HG03175 (cell line): ENCODE data around the gene THPO.
A peak's percentile ranks its signal among the peaks of the same experiment; 100 is the strongest.

ENCODE experiments used
- ATAC-seq: cut with Tn5 transposase; IDR thresholded peaks from one replicate; pipeline ENCODE4 v1.9.1; 2021; ENCODE audit warnings: mild to moderate bottlenecking, moderate library complexity; ENCODE audit not compliant: unreplicated experiment

THPO gene

DNA sequence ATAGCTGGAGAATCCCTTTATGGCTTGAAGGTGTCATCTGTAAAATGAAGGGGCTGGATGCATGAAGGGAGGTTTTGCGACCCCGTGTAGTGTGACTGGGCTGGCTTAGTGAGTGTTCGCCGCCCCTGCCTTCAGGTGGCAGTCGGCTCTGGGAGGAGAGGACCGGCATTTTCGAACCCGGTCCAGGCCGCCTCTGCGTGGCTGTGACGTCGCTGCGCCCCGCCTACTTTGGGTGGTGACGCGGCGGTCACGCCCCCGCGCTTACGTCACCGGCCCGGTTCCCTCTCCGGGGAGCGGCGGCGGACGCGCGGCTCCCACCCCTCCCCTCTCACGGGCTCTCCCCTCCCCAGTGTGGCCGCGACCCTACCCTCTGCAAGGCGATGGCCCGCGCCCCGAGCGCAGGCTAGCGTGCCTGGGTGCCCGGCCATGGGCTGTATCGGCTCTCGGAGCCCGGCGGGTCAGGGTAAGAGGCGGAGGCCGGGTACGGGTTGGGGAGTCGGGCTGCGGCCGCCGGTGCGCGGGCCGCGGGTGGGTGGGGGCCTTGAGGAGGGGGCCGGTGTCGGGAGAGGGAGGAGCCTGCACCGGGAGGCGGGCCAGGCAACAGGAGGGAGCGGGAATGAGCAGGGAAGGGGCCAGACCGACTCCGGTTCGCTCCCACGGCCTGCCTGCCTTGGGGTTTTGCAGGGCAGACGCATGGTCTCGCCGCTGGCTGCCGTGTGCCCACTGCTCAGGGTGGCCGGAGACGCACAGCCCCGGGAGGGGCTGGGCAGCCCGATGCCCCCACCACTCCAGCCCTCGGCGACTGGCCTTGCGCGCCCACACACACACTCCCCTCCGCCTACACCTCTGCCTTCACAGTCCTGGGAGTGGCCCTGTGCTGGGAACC, 42.1 kb downstream of the THPO start:
- ATAC-seq: peak; percentile 79

DNA sequence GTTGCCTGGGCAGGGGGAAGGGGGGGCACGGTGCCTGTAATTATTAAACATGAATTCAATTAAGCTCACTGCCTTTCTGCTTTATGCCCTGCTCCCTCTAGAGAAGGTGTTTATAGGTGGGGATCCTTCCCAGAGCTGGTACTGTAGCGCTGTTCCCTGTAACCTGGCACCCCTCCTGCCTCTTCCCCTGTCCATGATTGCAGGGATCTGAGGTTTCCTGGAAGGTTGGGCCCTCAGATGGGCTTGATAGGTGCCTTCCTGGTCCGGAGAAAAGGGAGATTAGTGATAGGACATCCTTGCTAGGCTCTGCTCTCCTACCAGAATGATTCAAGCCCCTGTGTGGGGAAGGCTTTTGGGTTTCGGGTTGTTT, 42.7 kb downstream of the THPO start:
- no peak for ATAC-seq

DNA sequence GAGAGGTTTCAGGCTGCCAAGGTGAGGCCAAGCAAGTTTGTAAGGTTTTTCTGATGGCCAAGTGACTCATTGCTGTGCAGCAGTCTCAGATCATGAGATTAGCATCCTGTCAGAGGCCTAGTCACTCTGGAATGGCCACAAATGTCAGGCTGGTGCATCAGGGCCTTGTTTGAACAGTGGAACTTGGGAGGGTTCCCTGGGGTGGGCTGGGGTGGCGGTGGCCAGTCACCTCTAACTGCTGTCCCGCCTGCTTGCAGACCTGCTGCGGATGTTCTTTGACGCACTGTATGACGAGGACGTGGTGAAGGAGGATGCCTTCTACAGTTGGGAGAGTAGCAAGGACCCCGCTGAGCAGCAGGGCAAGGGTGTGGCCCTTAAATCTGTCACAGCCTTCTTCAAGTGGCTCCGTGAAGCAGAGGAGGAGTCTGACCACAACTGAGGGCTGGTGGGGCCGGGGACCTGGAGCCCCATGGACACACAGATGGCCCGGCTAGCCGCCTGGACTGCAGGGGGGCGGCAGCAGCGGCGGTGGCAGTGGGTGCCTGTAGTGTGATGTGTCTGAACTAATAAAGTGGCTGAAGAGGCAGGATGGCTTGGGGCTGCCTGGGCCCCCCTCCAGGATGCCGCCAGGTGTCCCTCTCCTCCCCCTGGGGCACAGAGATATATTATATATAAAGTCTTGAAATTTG, 43.4 kb downstream of the THPO start:
- ATAC-seq: no peak

DNA sequence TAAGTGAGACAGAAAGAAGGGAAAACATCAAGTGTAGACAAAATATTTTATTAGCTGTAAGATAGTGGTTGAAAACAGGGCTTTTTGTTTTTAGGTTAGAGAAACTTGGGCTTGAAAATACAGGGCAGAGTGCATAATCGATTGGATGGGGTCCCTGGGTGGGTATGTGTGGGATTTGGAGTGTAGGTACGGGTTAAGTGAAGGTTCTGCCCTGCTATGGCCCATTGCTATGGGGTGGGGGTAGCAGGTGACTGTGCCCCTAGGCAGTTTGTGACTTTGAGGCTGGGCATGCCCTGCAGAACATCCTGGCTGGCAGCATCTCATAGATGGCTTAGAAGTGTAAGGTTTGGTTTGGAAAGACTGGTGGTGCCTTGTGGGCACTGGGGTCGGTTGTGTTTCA, 44.3 kb downstream of the THPO start:
- ATAC-seq: no peak

DNA sequence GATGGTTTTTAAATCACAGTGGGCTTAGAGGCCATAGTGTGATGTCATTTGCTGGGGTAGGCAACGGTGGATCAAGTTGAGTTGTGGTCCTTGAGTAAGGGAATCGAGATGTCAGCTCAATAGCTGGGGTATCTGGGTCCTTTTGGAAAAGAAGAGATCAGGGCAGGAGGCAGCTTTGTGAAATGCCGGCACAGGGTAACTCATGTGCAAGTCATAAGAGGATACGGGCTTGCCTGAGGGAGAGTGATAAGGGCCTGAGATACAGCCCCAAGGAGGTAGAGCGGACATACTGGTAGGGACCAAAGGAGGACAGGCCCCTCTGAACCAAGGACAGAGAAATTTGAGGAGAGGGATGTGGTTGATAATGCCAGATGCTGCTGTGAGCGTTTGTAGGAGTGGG, 44.8 kb downstream of the THPO start:
- no peak for ATAC-seq

DNA sequence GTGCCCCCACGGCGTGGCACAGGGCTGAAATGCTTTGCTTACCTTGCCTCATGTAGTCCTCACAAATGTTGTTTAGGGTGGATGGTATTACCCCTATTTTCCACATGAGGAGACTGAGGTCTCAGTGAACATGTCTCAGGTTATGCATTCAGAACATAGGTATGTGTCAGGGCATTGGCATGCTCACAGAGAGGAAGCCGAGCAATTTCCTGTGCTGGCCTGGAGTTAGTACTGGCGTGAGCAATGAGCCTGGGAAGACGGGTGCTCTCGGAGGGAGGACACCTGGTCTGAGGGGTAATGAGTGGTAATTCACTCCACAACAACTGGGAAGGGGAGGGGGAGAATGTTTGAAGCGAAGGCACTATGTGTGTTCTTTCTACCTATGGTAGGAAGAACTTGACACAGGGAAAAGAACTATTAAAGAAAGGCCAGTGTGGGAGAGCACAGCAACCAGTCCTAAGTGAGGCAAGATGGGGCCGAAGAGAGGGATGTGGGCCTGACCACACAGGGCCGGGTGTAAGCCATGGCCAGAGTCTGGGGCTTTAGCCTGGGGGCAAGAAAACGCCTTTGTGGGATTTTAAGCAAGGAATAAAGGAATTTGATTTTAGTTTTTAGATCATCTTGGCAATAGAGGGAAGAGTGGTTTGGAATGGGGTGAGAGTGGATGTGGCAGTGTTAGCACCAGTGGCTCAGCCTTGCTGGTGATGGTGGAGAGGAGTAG, 45.5 kb downstream of the THPO start:
- no peak for ATAC-seq

DNA sequence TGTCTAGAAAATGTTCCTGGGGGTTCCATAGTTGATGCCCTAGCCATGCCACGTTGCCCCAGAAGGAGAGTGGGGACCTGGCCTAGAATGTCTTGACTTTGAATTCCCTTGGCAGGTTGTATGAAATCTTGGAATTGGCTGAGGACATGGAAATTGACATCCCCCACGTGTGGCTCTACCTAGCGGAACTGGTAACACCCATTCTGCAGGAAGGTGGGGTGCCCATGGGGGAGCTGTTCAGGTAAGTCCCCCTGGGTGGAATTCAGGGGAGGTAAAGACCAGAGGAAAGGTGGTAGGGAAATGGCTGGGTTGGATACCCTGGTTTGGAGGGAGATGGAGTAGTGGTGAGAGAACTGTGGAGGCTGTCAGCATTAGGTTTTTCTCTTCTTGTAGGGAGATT, 49.5 kb downstream of the THPO start:
- no peak for ATAC-seq

DNA sequence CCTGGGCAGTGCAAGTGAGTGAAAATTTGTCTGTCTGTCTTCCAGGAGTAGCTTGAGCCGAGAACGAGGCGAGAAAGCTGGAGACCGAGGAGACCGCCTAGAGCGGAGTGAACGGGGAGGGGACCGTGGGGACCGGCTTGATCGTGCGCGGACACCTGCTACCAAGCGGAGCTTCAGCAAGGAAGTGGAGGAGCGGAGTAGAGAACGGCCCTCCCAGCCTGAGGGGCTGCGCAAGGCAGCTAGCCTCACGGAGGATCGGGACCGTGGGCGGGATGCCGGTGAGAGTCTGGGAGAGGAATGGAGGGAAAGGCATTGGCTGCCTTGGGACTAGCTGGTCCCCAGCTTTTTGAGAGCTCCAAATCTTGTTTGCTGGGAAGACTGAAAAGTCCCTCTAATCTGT, 50.8 kb downstream of the THPO start:
- ATAC-seq: no peak

DNA sequence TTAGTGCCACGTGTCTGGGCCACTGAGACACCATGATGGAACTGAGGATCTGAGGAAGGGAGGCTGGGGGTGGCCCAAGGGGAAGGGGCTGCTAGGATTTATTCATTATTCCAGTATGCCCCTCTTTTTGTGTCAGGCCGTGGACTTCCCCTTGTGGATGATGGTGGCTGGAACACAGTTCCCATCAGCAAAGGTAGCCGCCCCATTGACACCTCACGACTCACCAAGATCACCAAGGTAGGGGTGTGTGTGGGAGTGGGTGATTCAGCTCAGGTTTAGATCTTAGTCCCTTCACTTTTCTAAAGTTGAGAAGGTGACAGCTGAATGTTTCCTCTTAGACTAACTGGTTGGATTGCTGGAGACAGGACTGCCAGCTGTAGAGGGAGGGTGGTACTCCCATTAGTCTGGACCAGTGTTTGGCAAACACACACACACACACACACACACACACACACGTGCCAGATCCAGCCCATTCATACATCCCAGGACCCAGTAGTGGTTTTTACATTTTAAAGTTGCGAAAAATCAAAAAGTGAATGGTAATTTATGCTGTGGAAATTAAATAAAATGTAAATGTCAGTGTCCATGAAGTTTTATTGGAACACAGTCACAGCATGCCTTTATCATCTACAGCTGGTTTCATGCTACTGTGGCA, 52.2 kb downstream of the THPO start:
- ATAC-seq: no peak

DNA sequence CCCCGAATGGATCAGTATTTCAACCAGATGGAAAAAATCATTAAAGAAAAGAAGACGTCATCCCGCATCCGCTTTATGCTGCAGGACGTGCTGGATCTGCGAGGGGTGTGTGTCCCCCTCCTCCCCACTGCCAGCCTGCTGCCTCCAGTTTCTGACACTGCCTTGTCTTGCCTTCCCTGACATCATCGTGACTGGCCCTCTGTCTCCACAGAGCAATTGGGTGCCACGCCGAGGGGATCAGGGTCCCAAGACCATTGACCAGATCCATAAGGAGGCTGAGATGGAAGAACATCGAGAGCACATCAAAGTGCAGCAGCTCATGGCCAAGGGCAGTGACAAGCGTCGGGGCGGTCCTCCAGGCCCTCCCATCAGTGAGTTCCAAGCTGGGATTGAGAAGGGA, 52.7 kb downstream of the THPO start:
- ATAC-seq: no peak

DNA sequence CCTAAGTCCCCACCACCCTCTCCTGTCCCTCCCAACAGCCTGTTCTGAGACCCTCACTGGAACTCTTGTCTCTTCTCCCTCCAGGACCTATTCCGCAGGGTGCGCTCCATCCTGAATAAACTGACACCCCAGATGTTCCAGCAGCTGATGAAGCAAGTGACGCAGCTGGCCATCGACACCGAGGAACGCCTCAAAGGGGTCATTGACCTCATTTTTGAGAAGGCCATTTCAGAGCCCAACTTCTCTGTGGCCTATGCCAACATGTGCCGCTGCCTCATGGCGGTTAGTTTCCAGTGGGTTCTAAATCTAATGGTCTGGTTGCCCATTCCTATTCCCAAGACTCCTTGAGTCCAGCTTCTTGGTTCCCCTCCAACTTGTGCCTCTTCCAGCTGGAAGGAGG, 54.3 kb downstream of the THPO start:
- ATAC-seq: no peak

DNA sequence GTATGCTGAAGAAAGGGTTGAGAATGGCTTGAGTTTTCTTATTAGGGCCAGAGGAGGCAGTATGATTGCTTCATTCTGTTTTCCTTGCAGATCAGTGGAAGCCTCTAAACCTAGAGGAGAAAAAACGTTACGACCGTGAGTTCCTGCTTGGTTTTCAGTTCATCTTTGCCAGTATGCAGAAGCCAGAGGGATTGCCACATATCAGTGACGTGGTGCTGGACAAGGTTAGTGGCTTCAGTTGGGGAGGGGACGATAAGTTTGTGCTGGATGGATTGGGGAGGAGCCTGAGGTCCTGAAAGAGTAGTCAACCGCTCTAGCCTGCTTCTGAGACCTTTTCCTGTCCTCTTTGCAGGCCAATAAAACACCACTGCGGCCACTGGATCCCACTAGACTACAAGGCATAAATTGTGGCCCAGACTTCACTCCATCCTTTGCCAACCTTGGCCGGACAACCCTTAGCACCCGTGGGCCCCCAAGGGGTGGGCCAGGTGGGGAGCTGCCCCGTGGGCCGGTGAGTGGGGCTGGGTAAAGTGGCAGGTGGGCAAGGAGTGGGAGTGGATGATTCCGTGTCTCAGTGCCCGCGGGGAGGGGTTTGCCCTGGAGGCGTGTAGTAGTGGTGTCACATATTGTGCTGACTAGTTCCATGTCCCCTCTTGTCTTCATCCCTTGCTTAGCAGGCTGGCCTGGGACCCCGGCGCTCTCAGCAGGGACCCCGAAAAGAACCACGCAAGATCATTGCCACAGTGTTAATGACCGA, 55.1 kb downstream of the THPO start:
- no peak for ATAC-seq
